Ascending aorta (tissue), 2 donors: Measurements from ENCODE around the gene BEX3. TPM values are rescaled to one million over a fixed set of nuclear protein-coding genes. Genes with fewer than 3 reads are reported as not detected.
A peak's percentile ranks its signal among the peaks of the same experiment; 100 is the strongest.
"Not testable (repeated sequence)": the region's sequence is repeated elsewhere in the genome, so short reads cannot be mapped to it uniquely, and the experiment has no call there.

Source experiments
- DNase-seq, 2 donors: peaks; one replicate each; pipeline ENCODE4 v3.0.0-alpha.2; 2019; ENCODE audit warnings: low spot score in 2 of 2
- H3K27ac ChIP-seq, 2 donors: fragments of 200-600 bp; sonication (generic); one replicate each; pipeline ENCODE4 v1.5.1; 2016 to 2017; ENCODE audit warnings: mild to moderate bottlenecking in 1 of 2
- H3K27me3 ChIP-seq: fragments of 200-600 bp; sonication (generic); one replicate; pipeline ENCODE4 v1.5.1; 2017
- H3K36me3 ChIP-seq, 2 donors: fragments of 200-600 bp; sonication (generic); one replicate each; pipeline ENCODE4 v1.5.1; 2016
- H3K4me1 ChIP-seq, 2 donors: fragments of 200-600 bp; sonication (generic); one replicate each; pipeline ENCODE4 v1.5.1; 2016 to 2017; ENCODE audit warnings: mild to moderate bottlenecking in 1 of 2
- H3K4me3 ChIP-seq, 2 donors: fragments of 200-600 bp; sonication (generic); one replicate each; pipeline ENCODE4 v1.5.1; 2016 to 2017; ENCODE audit warnings: mild to moderate bottlenecking in 1 of 2
- H3K9me3 ChIP-seq, 2 donors: fragments of 200-600 bp; sonication (generic); one replicate each; pipeline ENCODE4 v1.5.1; 2016
- intact Hi-C: fragments of 100-400 bp; cut with DNase I; formaldehyde crosslinking; loops from one replicate; pipeline ENCODE4 v1.15.1; 2023
- total RNA-seq: library from RNA; depleted of rRNA; stranded (reverse); fragments of >200 nt; gene quantifications from one replicate; pipeline ENCODE4 v1.1.0, GENCODE V29; 2016
- TF ChIP-seq, protein P1 (sequence below), 3 experiments: fragments of 200-600 bp in 2 of 3; fragments of 450-650 bp in 1 of 3; sonication (generic) in 2 of 3; IDR thresholded peaks; one replicate each; pipeline ENCODE4 v1.5.1; 2016 to 2019; ENCODE audit warnings: antibody characterized with exemption in 3 of 3, mild to moderate bottlenecking in 1 of 3, moderate library complexity in 1 of 3

Gene BEX3
- total RNA-seq, 1 donor from 2014 or later: 32.1 TPM

- TF ChIP-seq, protein P1, sequence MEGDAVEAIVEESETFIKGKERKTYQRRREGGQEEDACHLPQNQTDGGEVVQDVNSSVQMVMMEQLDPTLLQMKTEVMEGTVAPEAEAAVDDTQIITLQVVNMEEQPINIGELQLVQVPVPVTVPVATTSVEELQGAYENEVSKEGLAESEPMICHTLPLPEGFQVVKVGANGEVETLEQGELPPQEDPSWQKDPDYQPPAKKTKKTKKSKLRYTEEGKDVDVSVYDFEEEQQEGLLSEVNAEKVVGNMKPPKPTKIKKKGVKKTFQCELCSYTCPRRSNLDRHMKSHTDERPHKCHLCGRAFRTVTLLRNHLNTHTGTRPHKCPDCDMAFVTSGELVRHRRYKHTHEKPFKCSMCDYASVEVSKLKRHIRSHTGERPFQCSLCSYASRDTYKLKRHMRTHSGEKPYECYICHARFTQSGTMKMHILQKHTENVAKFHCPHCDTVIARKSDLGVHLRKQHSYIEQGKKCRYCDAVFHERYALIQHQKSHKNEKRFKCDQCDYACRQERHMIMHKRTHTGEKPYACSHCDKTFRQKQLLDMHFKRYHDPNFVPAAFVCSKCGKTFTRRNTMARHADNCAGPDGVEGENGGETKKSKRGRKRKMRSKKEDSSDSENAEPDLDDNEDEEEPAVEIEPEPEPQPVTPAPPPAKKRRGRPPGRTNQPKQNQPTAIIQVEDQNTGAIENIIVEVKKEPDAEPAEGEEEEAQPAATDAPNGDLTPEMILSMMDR (IDR thresholded peaks at IDR 0.05): no peak
- Histone ChIP-seq H3K27ac (peak overlapping the region; percentile 37 to 58), H3K27me3 (no peaks in the 10 kb centered on the region), H3K4me3 (peak overlapping the region; percentile 51 to 63), H3K4me1 (no peaks in the 10 kb centered on the region), H3K36me3 (no peaks in the 10 kb centered on the region), H3K9me3 (no peaks in the 10 kb centered on the region)
- no peak for DNase-seq
- intact Hi-C loops: no loop called here
Measured at GRCh38 chrX:103405009-103405333, 28.6 kb downstream of the BEX3 start.

DNA sequence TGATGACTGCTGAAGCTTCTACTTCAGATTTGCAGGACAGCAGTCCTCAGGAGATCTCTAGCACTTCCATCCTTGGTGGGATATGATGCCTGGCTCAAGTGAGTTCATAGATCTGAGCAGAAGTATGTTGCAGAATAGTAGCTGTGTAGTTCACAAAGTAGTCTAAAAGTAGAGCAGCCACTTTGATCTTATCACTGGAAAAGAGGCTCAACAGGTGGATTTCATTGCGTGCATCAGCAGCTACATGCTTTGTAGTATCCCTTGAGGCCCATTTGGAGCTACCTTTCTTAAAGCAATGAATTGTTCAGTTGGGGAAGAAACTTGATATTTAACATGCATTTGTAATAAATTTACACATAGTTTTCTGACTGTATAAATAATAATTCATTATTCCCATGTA is 29.9 kb downstream of the BEX3 start:
- TF ChIP-seq, protein P1 (IDR thresholded peaks at IDR 0.05): no peak
- no peak for DNase-seq
- intact Hi-C loops: no loop called here

DNA sequence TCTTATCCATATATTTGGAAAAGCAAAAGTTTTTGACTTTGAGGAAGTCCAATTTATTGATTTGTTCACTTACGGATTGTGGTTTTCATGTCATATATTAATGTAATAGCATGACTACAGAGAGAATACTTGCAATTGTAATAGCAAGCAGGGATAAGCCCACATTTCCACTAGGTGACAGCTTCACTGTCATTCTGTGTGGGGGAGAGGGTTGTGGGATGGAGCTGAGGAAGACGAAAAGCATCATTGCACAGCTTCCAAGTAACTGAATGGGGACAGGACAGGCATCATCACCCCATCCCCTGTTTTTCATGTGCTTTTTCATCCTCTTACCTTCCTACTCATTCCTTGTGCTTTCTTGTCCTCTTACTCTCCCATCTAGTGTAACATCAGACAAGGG is 31.4 kb downstream of the BEX3 start:
- Histone ChIP-seq H3K27me3 (no peaks in the 10 kb centered on the region), H3K4me1 (no peaks in the 10 kb centered on the region), H3K9me3 (no peaks in the 10 kb centered on the region), H3K4me3 (no peak overlapping the region), H3K36me3 (no peaks in the 10 kb centered on the region), H3K27ac (no peak overlapping the region)
- TF ChIP-seq, protein P1 (IDR thresholded peaks at IDR 0.05): no peak
- no peak for DNase-seq
- intact Hi-C loops: loop anchor here (2.0 kb wide), 1 partner anchor 57 kb away; no protein-coding TSS in a partner anchor

More for the DNA sequence above, 29.9 kb downstream of the BEX3 start:
- Histone ChIP-seq H3K9me3 (no peaks in the 10 kb centered on the region), H3K4me1 (no peaks in the 10 kb centered on the region), H3K36me3 (no peaks in the 10 kb centered on the region), H3K27ac (no peak overlapping the region), H3K4me3 (no peak overlapping the region), H3K27me3 (no peaks in the 10 kb centered on the region)

DNA sequence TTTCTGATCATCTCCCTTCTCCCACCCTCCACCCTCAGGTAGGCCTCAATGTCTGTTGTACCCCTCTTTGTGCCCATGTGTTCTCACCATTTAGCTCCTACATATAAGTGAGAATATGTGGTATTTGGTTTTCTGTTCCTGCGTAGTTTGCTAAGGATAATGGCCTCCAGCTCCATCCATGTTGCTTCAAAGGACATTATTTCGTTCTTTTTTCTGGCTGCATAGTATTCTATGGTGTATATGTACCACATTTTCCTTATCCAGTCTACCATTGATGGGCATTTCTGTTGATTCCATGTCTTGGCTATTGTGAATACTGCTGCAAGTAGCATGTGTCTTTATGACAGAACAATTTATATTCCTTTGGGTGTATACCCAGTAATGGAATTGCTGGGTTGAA is 35.4 kb downstream of the BEX3 start:
- H3K4me1 ChIP-seq, intact Hi-C loops, H3K36me3 ChIP-seq, H3K27ac ChIP-seq, H3K27me3 ChIP-seq, DNase-seq, H3K9me3 ChIP-seq, H3K4me3 ChIP-seq: not testable (repeated sequence)

- Histone ChIP-seq H3K4me1 (no peaks in the 10 kb centered on the region), H3K27ac (no peak overlapping the region), H3K9me3 (no peaks in the 10 kb centered on the region), H3K27me3 (no peaks in the 10 kb centered on the region), H3K36me3 (no peaks in the 10 kb centered on the region), H3K4me3 (no peak overlapping the region)
- TF ChIP-seq, protein P1 (IDR thresholded peaks at IDR 0.05): no peak
- intact Hi-C loops: no loop called here
- DNase-seq: no peak
Measured at GRCh38 chrX:103413705-103414387, 37.5 kb downstream of the BEX3 start.

- Histone ChIP-seq H3K36me3 (no peaks in the 10 kb centered on the region), H3K4me1 (no peaks in the 10 kb centered on the region), H3K27me3 (no peaks in the 10 kb centered on the region), H3K9me3 (no peaks in the 10 kb centered on the region), H3K4me3 (no peak overlapping the region), H3K27ac (no peak overlapping the region)
- TF ChIP-seq, protein P1 (IDR thresholded peaks at IDR 0.05): no peak
- no peak for DNase-seq
- intact Hi-C loops: no loop called here
Measured at GRCh38 chrX:103414561-103414960, 38.2 kb downstream of the BEX3 start.
